Activated naive CD4-positive, alpha-beta T cell treated with anti-CD3 and anti-CD28 coated beads, Interleukin-2, amount 50 U/mL, for 16 hours (primary cell): ENCODE results near the gene ZNF79.

ENCODE experiments used
- DNase-seq: peaks from one replicate; pipeline ENCODE4 v3.0.0-alpha.2; 2020

The ZNF79 gene

GRCh38 chr9:127423934-127424675 is at the start of gene ZNF79:
Gene ZNF79 (plus strand): TSS chr9:127424382. CDS start chr9:127424788, 406 bp downstream.
- peak; percentile 92 for DNase-seq

GRCh38 chr9:127380479-127380878 is 43.7 kb upstream of the ZNF79 start:
- DNase-seq = no peak

GRCh38 chr9:127382541-127382940 is 41.6 kb upstream of the ZNF79 start:
- DNase-seq = no peak

- no peak for DNase-seq
These were observed 40.0 kb upstream of the ZNF79 start for GRCh38 chr9:127384016-127384730.

GRCh38 chr9:127384901-127385300 is 39.3 kb upstream of the ZNF79 start:
- DNase-seq = no peak

GRCh38 chr9:127386249-127386648 is 37.9 kb upstream of the ZNF79 start:
- no peak for DNase-seq

GRCh38 chr9:127386981-127387380 is 37.2 kb upstream of the ZNF79 start:
- no peak for DNase-seq

- DNase-seq = peak; percentile 83
These were observed 35.9 kb upstream of the ZNF79 start for GRCh38 chr9:127388037-127388855.

GRCh38 chr9:127388856-127389238 is 35.3 kb upstream of the ZNF79 start:
- no peak for DNase-seq

GRCh38 chr9:127389381-127390247 is 34.6 kb upstream of the ZNF79 start:
- DNase-seq = no peak

GRCh38 chr9:127390248-127390545 is 34.0 kb upstream of the ZNF79 start:
- no peak for DNase-seq

GRCh38 chr9:127390563-127390962 is 33.6 kb upstream of the ZNF79 start:
- DNase-seq = no peak

- no peak for DNase-seq
These were observed 32.0 kb upstream of the ZNF79 start for GRCh38 chr9:127392166-127392565.

GRCh38 chr9:127392976-127393375 is 31.2 kb upstream of the ZNF79 start:
- no peak for DNase-seq

- DNase-seq = no peak
These were observed 30.5 kb upstream of the ZNF79 start for GRCh38 chr9:127393645-127394044.

- no peak for DNase-seq
These were observed 28.5 kb upstream of the ZNF79 start for GRCh38 chr9:127395497-127396252.

- DNase-seq = no peak
These were observed 27.9 kb upstream of the ZNF79 start for GRCh38 chr9:127396253-127396807.

- DNase-seq = peak; percentile 67
These were observed 27.2 kb upstream of the ZNF79 start, which contains the start of gene SLC2A8 for GRCh38 chr9:127396808-127397645. Gene SLC2A8 (plus strand): TSS chr9:127397169. CDS start chr9:127397231, 62 bp downstream.

GRCh38 chr9:127397646-127398274 is 26.4 kb upstream of the ZNF79 start:
- peak; percentile 33 for DNase-seq

GRCh38 chr9:127398275-127398647 is 25.9 kb upstream of the ZNF79 start:
- no peak for DNase-seq
